ENCODE measurements around the gene KLK4. TPM values are rescaled to one million over a fixed set of nuclear protein-coding genes. Genes with fewer than 3 reads are reported as not detected.
A peak's percentile ranks its signal among the peaks of the same experiment; 100 is the strongest.

Gene KLK4
- total and polyA plus RNA-seq, 9 of the 15 experiments (the other 6 are each of a cell fraction or from before 2014, with no cell fraction given), result not detected

DNA sequence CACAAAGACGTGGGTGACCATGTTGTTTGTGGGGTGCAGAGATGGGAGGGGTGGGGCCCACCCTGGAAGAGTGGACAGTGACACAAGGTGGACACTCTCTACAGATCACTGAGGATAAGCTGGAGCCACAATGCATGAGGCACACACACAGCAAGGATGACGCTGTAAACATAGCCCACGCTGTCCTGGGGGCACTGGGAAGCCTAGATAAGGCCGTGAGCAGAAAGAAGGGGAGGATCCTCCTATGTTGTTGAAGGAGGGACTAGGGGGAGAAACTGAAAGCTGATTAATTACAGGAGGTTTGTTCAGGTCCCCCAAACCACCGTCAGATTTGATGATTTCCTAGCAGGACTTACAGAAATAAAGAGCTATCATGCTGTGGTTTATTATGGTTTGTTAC is 32.3 kb downstream of the KLK4 start (continued):
- TF ChIP-seq SMARCA4 (IDR thresholded peaks at IDR 0.05) (peak; percentile 87), NFATC3 (IDR thresholded peaks at IDR 0.05) (no peak), BHLHE40 (IDR thresholded peaks at IDR 0.05; ENCODE audit: low read length) (peak; percentile 56; the same call in 1 of the 2 replicates), ZNF696 (CRISPR knock-in tag; conservative IDR thresholded peaks at IDR 0.05) (no peak), TAL1 (IDR thresholded peaks at IDR 0.05) (peak; percentile 77), NR3C1 (CRISPR knock-in tag; IDR thresholded peaks at IDR 0.05) (no peak), ZFPM2 (CRISPR knock-in tag; IDR thresholded peaks at IDR 0.05) (no peak), ZC3H4 (CRISPR knock-in tag; IDR thresholded peaks at IDR 0.05; ENCODE audit: borderline replicate concordance) (no peak), ZNF253 (CRISPR knock-in tag; conservative IDR thresholded peaks at IDR 0.05) (no peak), HLTF (IDR thresholded peaks at IDR 0.05) (no peak), RAD21 (CRISPR knock-in tag; conservative IDR thresholded peaks at IDR 0.05 in 1 of 2, IDR thresholded peaks at IDR 0.05 in 1 of 2) (no peak), SP2 (IDR thresholded peaks at IDR 0.05; ENCODE audit: extremely low read depth, low read depth, low read length, poor library complexity, severe bottlenecking) (no peak), HNRNPK (IDR thresholded peaks at IDR 0.05; ENCODE audit: low read depth, low read length, poor library complexity, severe bottlenecking) (no peak), MYNN (IDR thresholded peaks at IDR 0.05) (no peak), MYNN (CRISPR knock-in tag; IDR thresholded peaks at IDR 0.05) (no peak), PCBP2 (IDR thresholded peaks at IDR 0.05; ENCODE audit: low read depth, low read length, poor library complexity, severe bottlenecking) (no peak), ETV6 (IDR thresholded peaks at IDR 0.05; ENCODE audit: borderline replicate concordance in 1 of 2, low read depth in 2 of 2, low read length in 1 of 2) (no peak), ETV6 (CRISPR knock-in tag; IDR thresholded peaks at IDR 0.05; ENCODE audit: borderline replicate concordance) (no peak), SOX6 (IDR thresholded peaks at IDR 0.05) (peak; percentile 84), SRSF9 (IDR thresholded peaks at IDR 0.05; ENCODE audit: borderline replicate concordance, low read depth, low read length) (no peak), SIN3A (IDR thresholded peaks at IDR 0.05; ENCODE audit: borderline replicate concordance in 2 of 2, control insufficient read depth in 1 of 2, low read depth in 2 of 2, low read length in 2 of 2) (0 out of 4 replicates have a peak, but pooled peaks of 1 of the 2 experiments have one; percentile 16), ZFP36 (IDR thresholded peaks at IDR 0.05; ENCODE audit: low read depth, low read length, partially characterized antibody) (no peak)
- TF ChIP-seq, protein P1, sequence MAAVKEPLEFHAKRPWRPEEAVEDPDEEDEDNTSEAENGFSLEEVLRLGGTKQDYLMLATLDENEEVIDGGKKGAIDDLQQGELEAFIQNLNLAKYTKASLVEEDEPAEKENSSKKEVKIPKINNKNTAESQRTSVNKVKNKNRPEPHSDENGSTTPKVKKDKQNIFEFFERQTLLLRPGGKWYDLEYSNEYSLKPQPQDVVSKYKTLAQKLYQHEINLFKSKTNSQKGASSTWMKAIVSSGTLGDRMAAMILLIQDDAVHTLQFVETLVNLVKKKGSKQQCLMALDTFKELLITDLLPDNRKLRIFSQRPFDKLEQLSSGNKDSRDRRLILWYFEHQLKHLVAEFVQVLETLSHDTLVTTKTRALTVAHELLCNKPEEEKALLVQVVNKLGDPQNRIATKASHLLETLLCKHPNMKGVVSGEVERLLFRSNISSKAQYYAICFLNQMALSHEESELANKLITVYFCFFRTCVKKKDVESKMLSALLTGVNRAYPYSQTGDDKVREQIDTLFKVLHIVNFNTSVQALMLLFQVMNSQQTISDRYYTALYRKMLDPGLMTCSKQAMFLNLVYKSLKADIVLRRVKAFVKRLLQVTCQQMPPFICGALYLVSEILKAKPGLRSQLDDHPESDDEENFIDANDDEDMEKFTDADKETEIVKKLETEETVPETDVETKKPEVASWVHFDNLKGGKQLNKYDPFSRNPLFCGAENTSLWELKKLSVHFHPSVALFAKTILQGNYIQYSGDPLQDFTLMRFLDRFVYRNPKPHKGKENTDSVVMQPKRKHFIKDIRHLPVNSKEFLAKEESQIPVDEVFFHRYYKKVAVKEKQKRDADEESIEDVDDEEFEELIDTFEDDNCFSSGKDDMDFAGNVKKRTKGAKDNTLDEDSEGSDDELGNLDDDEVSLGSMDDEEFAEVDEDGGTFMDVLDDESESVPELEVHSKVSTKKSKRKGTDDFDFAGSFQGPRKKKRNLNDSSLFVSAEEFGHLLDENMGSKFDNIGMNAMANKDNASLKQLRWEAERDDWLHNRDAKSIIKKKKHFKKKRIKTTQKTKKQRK (IDR thresholded peaks at IDR 0.05; ENCODE audit: borderline replicate concordance, low read depth, low read length), result no peak
- TF ChIP-seq, protein P2, sequence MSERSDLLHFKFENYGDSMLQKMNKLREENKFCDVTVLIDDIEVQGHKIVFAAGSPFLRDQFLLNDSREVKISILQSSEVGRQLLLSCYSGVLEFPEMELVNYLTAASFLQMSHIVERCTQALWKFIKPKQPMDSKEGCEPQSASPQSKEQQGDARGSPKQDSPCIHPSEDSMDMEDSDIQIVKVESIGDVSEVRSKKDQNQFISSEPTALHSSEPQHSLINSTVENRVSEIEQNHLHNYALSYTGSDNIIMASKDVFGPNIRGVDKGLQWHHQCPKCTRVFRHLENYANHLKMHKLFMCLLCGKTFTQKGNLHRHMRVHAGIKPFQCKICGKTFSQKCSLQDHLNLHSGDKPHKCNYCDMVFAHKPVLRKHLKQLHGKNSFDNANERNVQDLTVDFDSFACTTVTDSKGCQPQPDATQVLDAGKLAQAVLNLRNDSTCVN (CRISPR knock-in tag; IDR thresholded peaks at IDR 0.05), result no peak
- TF ChIP-seq, protein P3, sequence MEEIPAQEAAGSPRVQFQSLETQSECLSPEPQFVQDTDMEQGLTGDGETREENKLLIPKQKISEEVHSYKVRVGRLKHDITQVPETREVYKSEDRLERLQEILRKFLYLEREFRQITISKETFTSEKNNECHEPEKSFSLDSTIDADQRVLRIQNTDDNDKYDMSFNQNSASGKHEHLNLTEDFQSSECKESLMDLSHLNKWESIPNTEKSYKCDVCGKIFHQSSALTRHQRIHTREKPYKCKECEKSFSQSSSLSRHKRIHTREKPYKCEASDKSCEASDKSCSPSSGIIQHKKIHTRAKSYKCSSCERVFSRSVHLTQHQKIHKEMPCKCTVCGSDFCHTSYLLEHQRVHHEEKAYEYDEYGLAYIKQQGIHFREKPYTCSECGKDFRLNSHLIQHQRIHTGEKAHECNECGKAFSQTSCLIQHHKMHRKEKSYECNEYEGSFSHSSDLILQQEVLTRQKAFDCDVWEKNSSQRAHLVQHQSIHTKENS (CRISPR knock-in tag; IDR thresholded peaks at IDR 0.05), result no peak

Data from K562 (cell line).